Activated CD8-positive, alpha-beta memory T cell treated with anti-CD3 and anti-CD28 coated beads, Interleukin-2, amount 50 U/mL, for 24 hours (primary cell): ENCODE results near the gene NFKBIB.

ENCODE experiments used
- DNase-seq: peaks from one replicate; pipeline ENCODE4 v3.0.0-alpha.2; 2020; ENCODE audit errors: extremely low read depth

Gene NFKBIB

GRCh38 chr19:38958301-38958700 lies 58.5 kb downstream of the NFKBIB start:
- DNase-seq, result no peak
